ENCODE results near the gene LOXHD1. TPM values are rescaled to one million over a fixed set of nuclear protein-coding genes. Genes with fewer than 3 reads are reported as not detected.

LOXHD1 gene
- total RNA-seq, 1 experiment from 2014 or later = not detected

DNA sequence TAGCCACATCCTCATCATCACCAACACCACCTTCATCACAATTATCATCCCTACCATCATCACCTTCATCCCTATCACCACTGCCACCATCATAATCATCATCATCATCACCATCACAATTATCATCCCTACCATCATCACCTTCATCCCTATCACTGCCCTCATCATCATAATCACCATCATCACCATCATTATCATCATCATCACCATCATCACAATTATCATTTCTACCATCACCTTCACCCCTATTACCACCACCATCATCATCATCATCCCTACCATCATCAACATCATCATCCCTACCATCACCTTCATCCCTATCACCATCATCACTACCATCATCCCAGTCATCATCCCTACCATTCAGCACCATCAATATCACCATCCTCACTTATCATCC is 140.5 kb downstream of the LOXHD1 start:
- intact Hi-C loops (cut with micrococcal nuclease; ENCODE audit: unreplicated experiment) = loop anchor here (5.0 kb wide), 1 partner anchor 369 kb away; no protein-coding TSS in a partner anchor
- H3K9me2 ChIP-seq (ENCODE audit: insufficient read depth) = no peaks in the 10 kb centered on the region
- H3F3A ChIP-seq (ENCODE audit: insufficient read depth, low read depth) = no peaks in the 10 kb centered on the region
- ChIA-PET POLR2A (ENCODE audit: unreplicated experiment) (no interaction called here), CTCF (no interaction called here)
- TF ChIP-seq EZH2 (IDR thresholded peaks at IDR 0.05; ENCODE audit: low read depth) (no peak), CTCF (conservative IDR thresholded peaks at IDR 0.05) (no peak)
- H2AFZ ChIP-seq = no peak overlapping the region
- H3K27me3 ChIP-seq (ENCODE audit: insufficient read depth, low read depth) = peaks cover 69% of the 10 kb centered on the region
- DNase-seq = no peak
- BruUV-seq (replicated peaks) = no TSS peak
- H3K36me3 ChIP-seq (ENCODE audit: low read depth) = no peaks in the 10 kb centered on the region
- H3K4me1 ChIP-seq (replicated peaks; ENCODE audit: insufficient read depth) = no peaks in the 10 kb centered on the region
- no peaks in the 10 kb centered on the region for H4K20me1 ChIP-seq (ENCODE audit: insufficient read depth)
- H3K27ac ChIP-seq = no peak overlapping the region
- H3K4me2 ChIP-seq = no peak overlapping the region
- H3K4me3 ChIP-seq = no peak overlapping the region
- H3K9me3 ChIP-seq (ENCODE audit: insufficient read depth, low read depth) = no peaks in the 10 kb centered on the region
- no peaks in the 10 kb centered on the region for H3K79me2 ChIP-seq (ENCODE audit: low read depth)

- Histone ChIP-seq H3F3A (ENCODE audit: insufficient read depth, low read depth) (no peaks in the 10 kb centered on the region), H3K4me1 (replicated peaks; ENCODE audit: insufficient read depth) (no peaks in the 10 kb centered on the region), H3K36me3 (ENCODE audit: low read depth) (no peaks in the 10 kb centered on the region), H3K27me3 (ENCODE audit: insufficient read depth, low read depth) (peaks cover 81% of the 10 kb centered on the region), H3K9me3 (ENCODE audit: insufficient read depth, low read depth) (no peaks in the 10 kb centered on the region), H2AFZ (no peak overlapping the region), H3K27ac (no peak overlapping the region), H3K9me2 (ENCODE audit: insufficient read depth) (no peaks in the 10 kb centered on the region), H3K79me2 (ENCODE audit: low read depth) (no peaks in the 10 kb centered on the region), H4K20me1 (ENCODE audit: insufficient read depth) (no peaks in the 10 kb centered on the region), H3K4me3 (no peak overlapping the region), H3K4me2 (no peak overlapping the region)
- intact Hi-C loops (cut with micrococcal nuclease; ENCODE audit: unreplicated experiment) = no loop called here
- POLR2A ChIA-PET (ENCODE audit: unreplicated experiment) = no interaction called here
- no TSS peak for BruUV-seq (replicated peaks)
- TF ChIP-seq CTCF (conservative IDR thresholded peaks at IDR 0.05) (no peak), EZH2 (IDR thresholded peaks at IDR 0.05; ENCODE audit: low read depth) (no peak)
- CTCF ChIA-PET = no interaction called here
- no peak for DNase-seq
Observed at GRCh38 chr18:46510386-46510785, 146.6 kb downstream of the LOXHD1 start.

GRCh38 chr18:46509530-46509929 is 147.5 kb downstream of the LOXHD1 start:
- no peaks in the 10 kb centered on the region for H3K9me3 ChIP-seq (ENCODE audit: insufficient read depth, low read depth)
- H2AFZ ChIP-seq = no peak overlapping the region
- no peak for TF ChIP-seq EZH2 (IDR thresholded peaks at IDR 0.05; ENCODE audit: low read depth)
- no peak for TF ChIP-seq CTCF (conservative IDR thresholded peaks at IDR 0.05)
- no TSS peak for BruUV-seq (replicated peaks)
- H3K4me3 ChIP-seq = no peak overlapping the region
- CTCF ChIA-PET = no interaction called here
- intact Hi-C loops (cut with micrococcal nuclease; ENCODE audit: unreplicated experiment) = no loop called here
- peaks cover 81% of the 10 kb centered on the region for H3K27me3 ChIP-seq (ENCODE audit: insufficient read depth, low read depth)
- no peaks in the 10 kb centered on the region for H3K9me2 ChIP-seq (ENCODE audit: insufficient read depth)
- H3K79me2 ChIP-seq (ENCODE audit: low read depth) = no peaks in the 10 kb centered on the region
- H3K4me1 ChIP-seq (replicated peaks; ENCODE audit: insufficient read depth) = no peaks in the 10 kb centered on the region
- H4K20me1 ChIP-seq (ENCODE audit: insufficient read depth) = no peaks in the 10 kb centered on the region; the same call in 1 of the 2 replicates
- H3K4me2 ChIP-seq = no peak overlapping the region
- H3F3A ChIP-seq (ENCODE audit: insufficient read depth, low read depth) = no peaks in the 10 kb centered on the region
- DNase-seq = no peak
- POLR2A ChIA-PET (ENCODE audit: unreplicated experiment) = interaction anchor here (0.6 kb wide), 1 partner anchor 29 kb away, joined by 3 read pairs; no protein-coding TSS in a partner anchor
- no peak overlapping the region for H3K27ac ChIP-seq
- no peaks in the 10 kb centered on the region for H3K36me3 ChIP-seq (ENCODE audit: low read depth)
